H1 (cell line): Measurements from ENCODE around the gene POU6F2. TPM values are rescaled to one million over a fixed set of nuclear protein-coding genes. Genes with fewer than 3 reads are reported as not detected.
A peak's percentile ranks its signal among the peaks of the same experiment; 100 is the strongest.

ENCODE experiments used
- CTCF ChIA-PET: fragments of 300-600 bp; sonication (Branson Sonifier 250); formaldehyde crosslinking; loops from one replicate; lab custom pipeline; 2021; ENCODE audit not compliant: partially characterized antibody; lab: Charles Lee
- POLR2A ChIA-PET: fragments of 300-600 bp; sonication (Branson Sonifier 250); formaldehyde crosslinking; loops from one replicate; lab custom pipeline; 2021; ENCODE audit warnings: inconsistent platforms; ENCODE audit not compliant: partially characterized antibody; lab: Charles Lee
- DNase-seq, 2 experiments: peaks; one replicate each; pipeline versions ENCODE4 v3.0.0 to v3.0.0-alpha.2; 2010 to 2022; ENCODE audit warnings: low spot score in 2 of 2, low read depth in 1 of 2, mixed read lengths in 1 of 2
- FAIRE-seq: peaks from 2 replicates; lab custom pipeline; 2011; peaks lifted over from hg19 to GRCh38; lab: Jason Lieb, UNC
- H2AFZ ChIP-seq: 2 replicates; pipeline ENCODE4 v1.8.1; 2012; ENCODE audit warnings: low read length, inconsistent platforms
- H2AK5ac ChIP-seq: 2 replicates; pipeline ENCODE4 v1.6.1; 2013; ENCODE audit warnings: low read depth, low read length
- H2BK120ac ChIP-seq: replicated peaks from 2 replicates; pipeline ENCODE3; 2013; ENCODE audit warnings: low read depth, low read length, inconsistent platforms
- H2BK12ac ChIP-seq: 2 replicates; pipeline ENCODE4 v1.6.1; 2013; ENCODE audit warnings: low read depth, low read length
- H2BK15ac ChIP-seq: 2 replicates; pipeline ENCODE4 v1.6.1; 2013; ENCODE audit warnings: low read length
- H2BK20ac ChIP-seq: 2 replicates; pipeline ENCODE4 v1.6.1; 2013; ENCODE audit warnings: low read length
- H2BK5ac ChIP-seq: 2 replicates; pipeline ENCODE4 v1.6.1; 2013; ENCODE audit warnings: low read depth, low read length
- H3K14ac ChIP-seq: 2 replicates; pipeline ENCODE4 v1.6.1; 2013; ENCODE audit warnings: inconsistent platforms; ENCODE audit not compliant: insufficient read length
- H3K18ac ChIP-seq: 2 replicates; pipeline ENCODE4 v1.6.1; 2013; ENCODE audit warnings: low read length; ENCODE audit errors: extremely low read depth
- H3K23ac ChIP-seq: 2 replicates; pipeline ENCODE4 v1.6.1; 2013; ENCODE audit warnings: inconsistent platforms; ENCODE audit not compliant: insufficient read length
- H3K23me2 ChIP-seq: 2 replicates; pipeline ENCODE4 v1.6.1; 2013; ENCODE audit warnings: low read depth, low read length
- H3K27ac ChIP-seq: 2 replicates; pipeline ENCODE4 v1.6.1; 2011; ENCODE audit warnings: low read depth, low read length, inconsistent platforms
- H3K27me3 ChIP-seq, 4 experiments: replicated peaks in 1 of 4; 1 replicate in 1 of 4; 2 replicates in 3 of 4; pipeline versions ENCODE4 v1.6.1 to v1.8.1; 2011 to 2013; ENCODE audit warnings: low read length in 3 of 4, mild to moderate bottlenecking in 3 of 4, inconsistent platforms in 2 of 4, mixed read lengths in 2 of 4, moderate library complexity in 1 of 4; ENCODE audit not compliant: control insufficient read depth in 3 of 4, insufficient read depth in 3 of 4; ENCODE audit errors: extremely low read depth in 1 of 4
- H3K36me3 ChIP-seq, 4 experiments: 2 replicates each; pipeline versions ENCODE4 v1.6.1 to v1.8.1; 2011 to 2013; ENCODE audit warnings: mild to moderate bottlenecking in 4 of 4, low read length in 3 of 4, moderate library complexity in 2 of 4, control low read depth in 1 of 4, inconsistent platforms in 1 of 4; ENCODE audit not compliant: insufficient read depth in 4 of 4, control insufficient read depth in 2 of 4
- H3K4ac ChIP-seq: replicated peaks from 2 replicates; pipeline ENCODE3; 2013; ENCODE audit warnings: low read length, low read depth, mixed read lengths, inconsistent platforms; ENCODE audit not compliant: insufficient read length
- H3K4me1 ChIP-seq, 4 experiments: replicated peaks in 1 of 4; 1 replicate in 1 of 4; 2 replicates in 3 of 4; pipeline versions ENCODE4 v1.6.1 to v1.8.1; 2011 to 2013; ENCODE audit warnings: low read length in 3 of 4, inconsistent platforms in 2 of 4, mixed read lengths in 1 of 4; ENCODE audit not compliant: insufficient read depth in 4 of 4, control insufficient read depth in 3 of 4
- H3K4me2 ChIP-seq, 2 experiments: 2 replicates each; pipeline versions ENCODE4 v1.6.1 to v1.8.1; 2011 to 2013; ENCODE audit warnings: low read depth in 2 of 2, low read length in 2 of 2, control low read depth in 1 of 2, inconsistent platforms in 1 of 2, mild to moderate bottlenecking in 1 of 2; ENCODE audit not compliant: insufficient read depth in 1 of 2
- H3K4me3 ChIP-seq, 4 experiments: fragments of 200-600, 300-600 bp in 1 of 4; sonication (generic), shearing (Covaris generic), sonication (Bioruptor Twin) in 1 of 4; 2 replicates each; pipeline versions ENCODE4 v1.5.1 to v1.8.1; 2011 to 2016; ENCODE audit warnings: low read length in 4 of 4, low read depth in 3 of 4, control low read depth in 2 of 4, inconsistent platforms in 2 of 4, mild to moderate bottlenecking in 2 of 4, mixed read lengths in 1 of 4, moderate library complexity in 1 of 4; ENCODE audit not compliant: insufficient read depth in 2 of 4; ENCODE audit errors: extremely low read depth in 1 of 4
- H3K56ac ChIP-seq: replicated peaks from 2 replicates; pipeline ENCODE3; 2013; ENCODE audit warnings: low read depth, mild to moderate bottlenecking, mixed read lengths, low read length, inconsistent platforms; ENCODE audit not compliant: insufficient read length
- H3K79me1 ChIP-seq: 2 replicates; pipeline ENCODE4 v1.6.1; 2013; ENCODE audit warnings: low read depth, low read length, control low read depth
- H3K79me2 ChIP-seq, 2 experiments: 2 replicates each; pipeline versions ENCODE4 v1.6.1 to v1.8.1; 2012 to 2013; ENCODE audit warnings: low read length in 2 of 2, mild to moderate bottlenecking in 2 of 2, inconsistent platforms in 1 of 2; ENCODE audit not compliant: insufficient read depth in 2 of 2, control insufficient read depth in 1 of 2
- H3K9ac ChIP-seq, 4 experiments: replicated peaks in 1 of 4; 1 replicate in 1 of 4; 2 replicates in 3 of 4; pipeline versions ENCODE4 v1.6.1 to v1.8.1; 2011 to 2013; ENCODE audit warnings: low read depth in 3 of 4, low read length in 3 of 4, control low read depth in 2 of 4, mild to moderate bottlenecking in 2 of 4, moderate library complexity in 2 of 4, inconsistent platforms in 1 of 4; ENCODE audit errors: extremely low read depth in 1 of 4
- H3K9me3 ChIP-seq, 2 experiments: 2 replicates each; pipeline versions ENCODE4 v1.6.1 to v1.8.1; 2012 to 2013; ENCODE audit warnings: mild to moderate bottlenecking in 2 of 2, moderate library complexity in 2 of 2, control low read depth in 1 of 2, inconsistent platforms in 1 of 2, low read depth in 1 of 2, low read length in 1 of 2, mixed read lengths in 1 of 2; ENCODE audit not compliant: insufficient read depth in 2 of 2
- H4K20me1 ChIP-seq, 2 experiments: replicated peaks in 1 of 2; 2 replicates each; pipeline versions ENCODE3 to v1.8.1; 2011 to 2013; ENCODE audit warnings: inconsistent platforms in 2 of 2, low read length in 2 of 2, mild to moderate bottlenecking in 1 of 2; ENCODE audit not compliant: insufficient read depth in 2 of 2, control insufficient read depth in 1 of 2
- H4K5ac ChIP-seq: 2 replicates; pipeline ENCODE4 v1.6.1; 2013; ENCODE audit warnings: low read length, low read depth, mixed read lengths, inconsistent platforms; ENCODE audit not compliant: insufficient read length
- H4K8ac ChIP-seq: 2 replicates; pipeline ENCODE4 v1.8.0; 2013; ENCODE audit warnings: mild to moderate bottlenecking, moderate library complexity, low read length, inconsistent platforms; ENCODE audit not compliant: insufficient read depth; ENCODE audit errors: extremely low read depth
- H4K91ac ChIP-seq: replicated peaks from 2 replicates; pipeline ENCODE3; 2013; ENCODE audit warnings: low read length, mixed read lengths, inconsistent platforms; ENCODE audit not compliant: insufficient read length
- CHD2 ChIP-seq: IDR thresholded peaks from 2 replicates; pipeline ENCODE4 v1.6.1; 2012; ENCODE audit warnings: low read length, improper control_type of control experiment
- CTBP2 ChIP-seq: IDR thresholded peaks from 2 replicates; pipeline ENCODE4 v1.7.0; 2011; ENCODE audit warnings: borderline replicate concordance, mild to moderate bottlenecking, moderate library complexity, mixed read lengths, low read length; ENCODE audit not compliant: insufficient read depth, insufficient read length
- EZH2 ChIP-seq: fragments of 200-600 bp; sonication (generic); IDR thresholded peaks from 2 replicates; pipeline ENCODE4 v1.7.1; 2012; ENCODE audit warnings: low read depth, mild to moderate bottlenecking, moderate library complexity, low read length, inconsistent platforms; ENCODE audit not compliant: severe bottlenecking
- GABPA ChIP-seq: IDR thresholded peaks from 2 replicates; pipeline ENCODE4 v1.6.1; 2011; ENCODE audit warnings: mild to moderate bottlenecking, low read length, moderate library complexity, borderline replicate concordance; ENCODE audit not compliant: insufficient read depth
- HDAC6 ChIP-seq: IDR thresholded peaks from one replicate; pipeline ENCODE4 v1.7.1; 2012; ENCODE audit warnings: low read depth, mild to moderate bottlenecking, inconsistent platforms, low read length, moderate library complexity
- JUND ChIP-seq: IDR thresholded peaks from 2 replicates; pipeline ENCODE4 v1.6.1; 2011; ENCODE audit warnings: mild to moderate bottlenecking, improper control_type of control experiment, low read length
- POU5F1 ChIP-seq: IDR thresholded peaks from 2 replicates; pipeline ENCODE4 v1.6.1; 2011; ENCODE audit warnings: low read depth, mild to moderate bottlenecking, low read length, moderate library complexity
- RAD21 ChIP-seq, 2 experiments: IDR thresholded peaks in 1 of 2; conservative IDR thresholded peaks in 1 of 2; 2 replicates each; pipeline ENCODE4 v1.6.1; 2011; ENCODE audit warnings: low read depth in 2 of 2, low read length in 2 of 2, improper control_type of control experiment in 1 of 2, inconsistent platforms in 1 of 2, mild to moderate bottlenecking in 1 of 2, moderate library complexity in 1 of 2
- SP2 ChIP-seq: IDR thresholded peaks from 2 replicates; pipeline ENCODE4 v1.6.1; 2012; ENCODE audit warnings: mild to moderate bottlenecking, low read length, inconsistent platforms
- SRF ChIP-seq: IDR thresholded peaks from 2 replicates; pipeline ENCODE4 v1.6.1; 2011; ENCODE audit warnings: mild to moderate bottlenecking, low read depth, low read length, moderate library complexity
- SUZ12 ChIP-seq: fragments of 200-600 bp; sonication (generic); IDR thresholded peaks from 2 replicates; pipeline ENCODE4 v1.6.1; 2012; ENCODE audit warnings: mild to moderate bottlenecking, inconsistent platforms, low read length, moderate library complexity, mixed read lengths
- TCF12 ChIP-seq: IDR thresholded peaks from 2 replicates; pipeline ENCODE4 v1.6.1; 2011; ENCODE audit warnings: low read depth, mild to moderate bottlenecking, low read length
- YY1 ChIP-seq: IDR thresholded peaks from 2 replicates; pipeline ENCODE4 v1.6.1; 2011; ENCODE audit warnings: low read depth, mild to moderate bottlenecking, low read length
- whole genome bisulfite sequencing, 2 experiments: shearing (Covaris generic) in 1 of 2; methylation state at CpG; one replicate each; pipeline versions ENCODE4 v1.1.6 to v1.1.7; 2013 to 2015; ENCODE audit warnings: low lambda C conversion rate in 2 of 2, mixed read lengths in 2 of 2, inconsistent platforms in 1 of 2, low coverage in 1 of 2, missing lambda C conversion rate in 1 of 2; ENCODE audit not compliant: insufficient replicate concordance in 2 of 2, insufficient coverage in 1 of 2, insufficient read length in 1 of 2; ENCODE audit errors: extremely low coverage in 1 of 2, missing lambda C conversion rate in 1 of 2; 5-methylcytosine and 5-hydroxymethylcytosine counted together
- polyA plus RNA-seq, 7 experiments: library from polyadenylated mRNA; depleted of rRNA in 3 of 7; stranded (reverse) in 5 of 7; unstranded in 2 of 7; fragments of >200 nt in 5 of 7; fragments of 200-250 nt in 2 of 7; gene quantifications; 1 replicate in 5 of 7; 2 replicates in 1 of 7; 4 replicates in 1 of 7; pipeline versions ENCODE4 v1.2.1 to v1.2.3, GENCODE V29; 2011 to 2013; ENCODE audit warnings: missing spikeins in 2 of 7, mixed read lengths in 2 of 7
- total RNA-seq: library from RNA; stranded (reverse); fragmentation: NEBNext Ultra II Directional; extraction: Animal tissue kit (Norgen Biotek cat#: 25700); gene quantifications from 2 replicates; pipeline ENCODE4 v1.2.1, GENCODE V29; 2021
- TF ChIP-seq, protein P1 (sequence below): IDR thresholded peaks from 2 replicates; pipeline ENCODE4 v1.6.1; 2012; ENCODE audit warnings: inconsistent platforms

POU6F2 gene
- total and polyA plus RNA-seq, 2 of the 8 experiments (the other 6 are each of a cell fraction or from before 2014, with no cell fraction given), result 1.1 to 2.0 TPM

DNA sequence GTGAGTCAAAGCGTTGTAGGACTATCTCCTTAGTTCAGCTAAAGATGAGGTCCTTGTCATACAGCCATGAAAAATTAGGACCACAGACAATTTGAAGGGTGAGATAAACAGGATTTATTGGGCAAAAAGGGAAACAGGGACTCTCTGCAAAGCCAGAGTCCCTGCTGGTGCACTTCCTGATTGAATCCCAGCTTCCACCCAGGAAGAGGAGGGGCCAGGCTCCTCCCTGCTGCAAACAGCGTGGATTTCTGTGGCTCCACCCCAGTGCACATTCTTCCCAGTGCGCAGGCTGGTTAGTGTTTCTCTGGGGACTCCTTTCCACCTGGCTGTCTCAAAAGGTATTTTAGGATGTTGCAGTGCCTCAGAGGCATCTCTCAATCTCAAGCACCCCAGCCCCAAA lies 423.1 kb downstream of the POU6F2 start:
- 83% methylated on average over 3 of the region's 3 CpGs; no CpG with 5 or more reads in 1 of the 2 experiments for WGBS, 2 experiments
- Histone ChIP-seq H3K4me2 (no peak overlapping the region), H2AFZ (0 out of 2 replicates have a peak overlapping the region, but pooled peaks have one; percentile 26), H3K9ac (no peak overlapping the region), H2BK12ac (peak overlapping the region; percentile 68; the same call in 1 of the 2 replicates), H3K18ac (no peak overlapping the region), H3K36me3 (no peaks in the 10 kb centered on the region), H3K79me2 (no peaks in the 10 kb centered on the region), H3K23me2 (no peaks in the 10 kb centered on the region), H3K4me1 (peaks cover 0 to 8% (median 1%) of the 10 kb centered on the region in 4 experiments; a peak in 3 of 7 replicates), H3K56ac (no peak overlapping the region), H3K4ac (no peak overlapping the region), H4K5ac (no peak overlapping the region), H3K79me1 (no peaks in the 10 kb centered on the region), H3K27me3 (no peaks in the 10 kb centered on the region), H4K91ac (no peak overlapping the region), H2BK20ac (no peak overlapping the region), H2BK15ac (no peak overlapping the region), H4K8ac (no peak overlapping the region), H3K14ac (no peak overlapping the region), H4K20me1 (no peaks in the 10 kb centered on the region), H2BK5ac (no peak overlapping the region), H3K4me3 (no peak overlapping the region), H2BK120ac (no peak overlapping the region), H3K9me3 (no peaks in the 10 kb centered on the region), H3K23ac (no peak overlapping the region), H3K27ac (no peak overlapping the region), H2AK5ac (no peak overlapping the region)
- FAIRE-seq, result no peak
- no peak for DNase-seq
- ChIA-PET CTCF (interaction anchor here (0.8 to 1.2 kb wide), 2 partner anchors 11 to 13 kb away, joined by 3 read pairs; no protein-coding TSS in a partner anchor), POLR2A (interaction anchor here (0.5 kb wide), 1 partner anchor 12 kb away, joined by 4 read pairs; no protein-coding TSS in a partner anchor)
- TF ChIP-seq EZH2 (no peak), POU5F1 (no peak), GABPA (no peak), CTBP2 (no peak), YY1 (no peak), TCF12 (no peak), CHD2 (no peak), SRF (no peak), SP2 (no peak), JUND (no peak), SUZ12 (no peak), RAD21 (IDR thresholded peaks at IDR 0.05 in 1 of 2, conservative IDR thresholded peaks at IDR 0.05 in 1 of 2; ENCODE audit: low read depth in 2 of 2, low read length in 2 of 2) (no peak), HDAC6 (no peak)
- TF ChIP-seq, protein P1, sequence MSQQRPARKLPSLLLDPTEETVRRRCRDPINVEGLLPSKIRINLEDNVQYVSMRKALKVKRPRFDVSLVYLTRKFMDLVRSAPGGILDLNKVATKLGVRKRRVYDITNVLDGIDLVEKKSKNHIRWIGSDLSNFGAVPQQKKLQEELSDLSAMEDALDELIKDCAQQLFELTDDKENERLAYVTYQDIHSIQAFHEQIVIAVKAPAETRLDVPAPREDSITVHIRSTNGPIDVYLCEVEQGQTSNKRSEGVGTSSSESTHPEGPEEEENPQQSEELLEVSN, result no peak
